Measurements from ENCODE around the gene SSTR4. TPM values are rescaled to one million over a fixed set of nuclear protein-coding genes. Genes with fewer than 3 reads are reported as not detected.
A peak's percentile ranks its signal among the peaks of the same experiment; 100 is the strongest.
"Not testable (repeated sequence)": the region's sequence is repeated elsewhere in the genome, so short reads cannot be mapped to it uniquely, and the experiment has no call there.

The SSTR4 gene
- total RNA-seq, result not detected

- WGBS, 2 donors, result 36 to 84% methylated on average over 7 to 25 of the region's 83 CpGs
- Histone ChIP-seq H3K4me3 (peak within 1 kb of the TSS; percentile 1 to 52 (median 22)), H3K27ac (no peak within 1 kb of the TSS), H3K27me3 (peaks cover 0 to 82% (median 10%) of the 10 kb centered on the region in 4 donors), H3K36me3 (no peaks in the 10 kb centered on the region), H3K4me1 (peaks cover 0 to 9% (median 0%) of the 10 kb centered on the region in 3 donors), H3K9me3 (no peaks in the 10 kb centered on the region)
- intact Hi-C loops (cut with DNase I), result loop anchor here (10.0 kb wide), 1 partner anchor 310 kb away; no protein-coding TSS in a partner anchor
- no peak for DNase-seq
- TF ChIP-seq POLR2A (IDR thresholded peaks at IDR 0.05) (no peak), CTCF (IDR thresholded peaks at IDR 0.05) (no peak)
Measured at GRCh38 chr20:23034721-23035671, at the start of gene SSTR4. SSTR4 (plus strand) TSS chr20:23035312; CDS start chr20:23035484, 172 bp downstream.

GRCh38 chr20:22986601-22987000 lies 48.5 kb upstream of the SSTR4 start:
- TF ChIP-seq CTCF (IDR thresholded peaks at IDR 0.05), result no peak
- no peak for TF ChIP-seq POLR2A (IDR thresholded peaks at IDR 0.05)
- H3K27me3 ChIP-seq, result peaks cover 0 to 13% (median 0%) of the 10 kb centered on the region in 4 donors
- H3K27ac ChIP-seq, result no peak overlapping the region
- H3K4me1 ChIP-seq, result peaks cover 0 to 19% (median 0%) of the 10 kb centered on the region in 3 donors
- 50 to 71% methylated on average over 1 of the region's 1 CpG for WGBS, 2 donors
- intact Hi-C loops (cut with DNase I), result no loop called here
- H3K36me3 ChIP-seq, result no peaks in the 10 kb centered on the region
- no peak overlapping the region for H3K4me3 ChIP-seq
- H3K9me3 ChIP-seq, result no peaks in the 10 kb centered on the region
- DNase-seq, result no peak

- H3K4me3 ChIP-seq; DNase-seq; H3K27ac ChIP-seq; H3K4me1 ChIP-seq; intact Hi-C loops (cut with DNase I); H3K36me3 ChIP-seq: not testable (repeated sequence)
- 85 to 87% methylated on average over 3 of the region's 3 CpGs for whole genome bisulfite sequencing, 2 donors
- peaks cover 0 to 12% (median 2%) of the 10 kb centered on the region in 3 donors for H3K9me3 ChIP-seq
- peaks cover 0 to 12% (median 0%) of the 10 kb centered on the region in 4 donors for H3K27me3 ChIP-seq
Measured at GRCh38 chr20:22991424-22991823, 43.7 kb upstream of the SSTR4 start.

GRCh38 chr20:22993823-22994222 lies 41.3 kb upstream of the SSTR4 start:
- H3K36me3 ChIP-seq, result no peaks in the 10 kb centered on the region
- H3K4me3 ChIP-seq, result no peak overlapping the region
- intact Hi-C loops (cut with DNase I), result no loop called here
- TF ChIP-seq CTCF (IDR thresholded peaks at IDR 0.05), result no peak
- no peak for TF ChIP-seq POLR2A (IDR thresholded peaks at IDR 0.05)
- H3K4me1 ChIP-seq, result no peaks in the 10 kb centered on the region
- peaks cover 0 to 12% (median 2%) of the 10 kb centered on the region in 3 donors for H3K9me3 ChIP-seq
- WGBS, 2 donors, result 83 to 96% methylated on average over 2 of the region's 2 CpGs
- H3K27ac ChIP-seq, result no peak overlapping the region
- H3K27me3 ChIP-seq, result peaks cover 0 to 12% (median 0%) of the 10 kb centered on the region in 4 donors
- no peak for DNase-seq

GRCh38 chr20:22995923-22996322 lies 39.2 kb upstream of the SSTR4 start:
- WGBS, 2 donors, result 40 to 60% methylated on average over 1 of the region's 1 CpG
- peaks cover 0 to 12% (median 0%) of the 10 kb centered on the region in 4 donors for H3K27me3 ChIP-seq
- peaks cover 0 to 12% (median 2%) of the 10 kb centered on the region in 3 donors for H3K9me3 ChIP-seq
- DNase-seq, result no peak
- H3K4me3 ChIP-seq, result no peak overlapping the region
- intact Hi-C loops (cut with DNase I), result no loop called here
- no peaks in the 10 kb centered on the region for H3K4me1 ChIP-seq
- no peak overlapping the region for H3K27ac ChIP-seq
- TF ChIP-seq CTCF (IDR thresholded peaks at IDR 0.05), result no peak
- no peaks in the 10 kb centered on the region for H3K36me3 ChIP-seq

Data from esophagus squamous epithelium (tissue), 5 donors.